Renal cortex interstitium (tissue), 11 donors: ENCODE data around the gene PLEKHO2. TPM values are rescaled to one million over a fixed set of nuclear protein-coding genes. Genes with fewer than 3 reads are reported as not detected.

Experiments used
- DNase-seq, 11 donors: peaks; one replicate each; pipeline ENCODE4 v3.0.0-alpha.2; 2013; ENCODE audit warnings: low read depth in 9 of 11, low spot score in 4 of 11; ENCODE audit errors: extremely low read depth in 1 of 11
- polyA plus RNA-seq, 3 donors: library from polyadenylated mRNA; unstranded; fragments of 120-200 nt; gene quantifications; one replicate each; pipeline ENCODE4 v1.2.1, GENCODE V29; 2013; ENCODE audit not compliant: insufficient read length in 3 of 3

The PLEKHO2 gene
- polyA plus RNA-seq, 3 donors = 15.4 to 19.6 (median 18.9) TPM

DNA sequence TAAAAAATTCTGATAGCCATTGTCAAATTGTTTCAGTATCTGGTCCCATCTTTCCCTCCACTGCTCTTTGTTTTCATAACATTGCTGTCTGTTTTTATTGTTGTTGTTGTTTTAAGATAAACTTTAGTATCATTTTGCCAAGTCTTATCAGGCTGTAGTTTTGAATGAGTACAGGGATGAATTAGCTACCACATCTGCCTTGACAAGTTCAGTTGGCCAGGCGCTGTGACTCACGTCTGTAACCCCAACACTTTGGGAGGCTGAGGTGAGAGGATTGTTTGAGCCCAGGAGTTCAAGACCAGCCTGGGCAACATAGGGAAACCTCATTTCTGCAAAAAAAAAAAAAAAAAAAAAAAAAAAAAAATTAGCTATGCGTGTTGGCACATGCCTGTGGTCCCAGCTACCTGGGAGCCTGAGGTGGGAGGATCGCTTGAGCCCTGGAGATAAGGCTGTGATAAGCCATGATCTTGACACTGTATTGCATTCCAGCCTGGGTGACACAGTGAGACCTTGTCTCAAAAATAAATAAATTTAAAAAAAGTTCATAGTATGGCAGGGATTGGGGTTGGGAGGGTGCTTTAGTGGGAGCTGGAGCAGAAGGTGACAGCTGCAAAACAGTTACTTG is 61.7 kb downstream of the PLEKHO2 start:
- no peak for DNase-seq

- no peak for DNase-seq
These were observed 62.5 kb downstream of the PLEKHO2 start for GRCh38 chr15:64904189-64904588.

DNA sequence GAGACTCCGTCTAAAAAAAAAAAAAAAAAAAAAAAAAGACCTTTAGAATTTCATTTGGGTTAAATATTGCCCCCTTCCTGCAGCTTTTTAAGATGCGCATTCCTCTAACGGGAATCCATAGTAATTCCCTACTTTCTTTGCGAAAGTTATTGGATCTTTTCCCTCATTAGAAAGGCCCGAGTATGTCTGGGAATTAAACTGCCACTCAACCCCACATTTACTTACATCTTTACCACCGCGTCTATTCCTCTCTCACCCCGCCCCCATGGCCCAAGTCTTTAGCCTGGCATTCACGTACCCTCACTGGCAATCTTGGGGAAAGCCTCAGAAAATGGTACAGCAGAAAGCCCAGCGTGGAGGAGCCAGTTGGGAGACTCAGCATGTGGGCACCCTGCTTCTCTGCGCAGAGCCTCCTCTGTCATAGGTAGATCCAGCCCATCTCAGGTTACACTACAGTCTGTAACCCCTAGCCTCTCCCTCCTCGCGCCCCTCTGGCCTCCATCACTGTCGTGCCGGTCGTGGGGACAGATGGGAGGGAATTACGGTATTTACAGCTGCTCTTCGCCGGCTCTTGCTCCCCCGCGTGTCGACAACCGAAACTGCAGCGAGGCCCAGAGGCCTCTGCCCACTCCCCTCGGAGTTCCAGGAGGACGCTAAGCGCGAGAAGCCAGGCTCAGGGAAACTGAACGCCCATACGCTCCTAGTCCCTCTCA is 63.6 kb downstream of the PLEKHO2 start:
- DNase-seq = peak in 6 of 11 donors; percentile 42 to 67 (median 52)

DNA sequence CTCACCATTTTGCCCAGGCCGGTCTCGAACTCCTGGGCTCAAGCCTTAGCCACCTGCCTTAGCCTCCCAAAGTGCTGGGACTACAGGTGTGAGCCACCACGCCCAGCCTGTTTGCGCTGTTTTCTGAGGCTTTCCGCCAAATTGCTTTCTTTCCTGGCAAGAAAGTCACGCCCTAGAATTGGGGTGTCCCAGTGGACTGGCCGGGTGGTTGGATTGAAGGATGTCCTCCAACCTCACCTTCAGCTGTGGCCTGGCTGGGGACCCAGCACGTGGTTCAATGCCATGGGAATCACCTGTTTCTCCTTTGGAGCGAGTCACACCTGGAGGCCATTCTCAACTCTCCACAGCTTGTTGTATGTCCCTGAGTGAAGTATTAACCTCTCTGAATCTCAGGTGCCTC is 64.2 kb downstream of the PLEKHO2 start:
- DNase-seq = no peak

DNA sequence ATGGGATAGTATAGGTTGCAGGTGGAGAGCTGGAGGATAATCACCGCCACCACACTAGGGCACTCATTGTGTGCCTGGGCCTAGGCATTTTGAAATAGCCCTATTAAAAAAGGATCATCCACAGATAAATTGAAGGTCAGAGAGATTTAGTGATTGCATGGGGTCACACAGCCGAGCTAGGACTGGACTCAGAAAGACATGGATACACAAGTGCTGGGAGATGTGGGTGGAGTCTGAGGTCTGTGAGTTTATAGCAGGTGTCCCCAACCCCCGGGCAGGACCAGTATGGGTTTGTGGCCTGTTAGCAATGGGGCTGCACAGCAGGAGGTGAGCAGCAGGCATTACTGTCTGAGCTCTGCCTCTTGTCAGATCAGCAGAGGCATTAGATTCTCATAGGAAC is 64.7 kb downstream of the PLEKHO2 start:
- no peak for DNase-seq

GRCh38 chr15:64907991-64908390 is 66.3 kb downstream of the PLEKHO2 start:
- no peak for DNase-seq

- no peak for DNase-seq
These were observed 67.8 kb downstream of the PLEKHO2 start for GRCh38 chr15:64909546-64909945.

- DNase-seq = peak in 4 of 11 donors; percentile 41 to 66 (median 54)
These were observed 69.8 kb downstream of the PLEKHO2 start, which contains the start of gene ANKDD1A for GRCh38 chr15:64911311-64912186. ANKDD1A (plus strand) TSS chr15:64911902; CDS start chr15:64911931, 29 bp downstream.

GRCh38 chr15:64912379-64913325 is 70.9 kb downstream of the PLEKHO2 start:
- no peak for DNase-seq

DNA sequence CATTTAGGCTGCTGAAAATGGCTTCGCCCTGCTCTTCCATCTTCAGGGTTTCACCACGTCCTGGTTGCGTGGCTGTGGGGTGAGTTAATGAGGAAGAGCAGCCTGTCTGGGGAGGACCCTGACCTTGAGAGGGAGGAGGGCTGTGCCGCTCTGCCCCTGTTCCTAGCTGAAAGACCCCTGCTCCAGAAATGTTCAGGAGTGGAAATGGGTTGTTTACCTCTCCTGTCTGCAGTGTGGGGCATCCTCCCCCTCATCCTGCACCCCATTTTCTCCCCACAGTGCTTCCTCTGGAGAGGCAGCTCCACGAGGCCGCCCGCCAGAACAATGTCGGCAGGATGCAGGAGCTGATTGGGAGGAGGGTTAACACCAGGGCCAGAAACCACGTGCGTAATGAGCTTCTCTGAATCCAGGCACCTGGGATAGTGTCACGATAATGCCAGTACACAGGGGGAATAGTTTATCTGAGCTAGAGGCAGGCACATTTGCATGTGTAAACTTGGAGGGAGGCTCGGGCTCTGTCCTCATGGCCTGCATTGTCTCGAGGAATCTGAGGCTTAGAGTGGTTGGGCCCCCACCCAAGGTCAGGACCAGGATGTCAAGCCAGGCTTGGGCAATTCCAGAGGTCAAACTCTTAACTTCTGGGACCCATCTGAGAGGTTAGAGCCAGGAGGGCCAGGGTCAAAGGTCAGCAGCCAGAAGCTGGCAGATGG is 74.0 kb downstream of the PLEKHO2 start:
- DNase-seq = no peak

DNA sequence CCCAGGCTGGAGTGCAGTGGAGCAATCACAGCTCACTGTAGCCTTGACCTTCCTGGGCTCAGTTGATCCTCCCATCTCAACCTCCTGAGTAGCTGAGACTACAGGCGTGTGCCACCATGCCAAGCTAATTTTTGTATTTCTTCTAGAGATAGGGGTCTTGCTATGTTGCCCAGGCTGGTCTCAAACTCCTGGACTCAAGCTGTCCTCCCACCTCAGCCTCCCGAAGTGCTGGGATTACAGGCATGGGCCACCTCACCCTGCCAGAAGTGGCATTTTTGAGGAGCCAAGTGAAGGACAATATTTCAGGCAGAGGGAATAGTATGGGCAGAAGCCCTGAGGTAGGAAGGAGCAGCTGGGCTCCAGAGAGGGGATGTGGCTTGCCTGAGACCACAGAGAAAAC is 74.7 kb downstream of the PLEKHO2 start:
- DNase-seq = no peak

- no peak for DNase-seq
These were observed 75.5 kb downstream of the PLEKHO2 start for GRCh38 chr15:64917211-64917610.

Other genes with a start within 250 kb of the PLEKHO2 start
- 10 to 100 TPM; 10.7 to 14.1 (median 13.5) TPM for gene RBPMS2, start 66.3 kb upstream of the PLEKHO2 start, polyA plus RNA-seq
- 10 to 100 TPM; 11.6 to 17.4 (median 12.7) TPM for gene PIF1, start 16.3 kb upstream of the PLEKHO2 start, polyA plus RNA-seq
- 1 to 10 TPM; 5.3 to 8.5 (median 6.0) TPM for gene ANKDD1A, start 70.0 kb downstream of the PLEKHO2 start, polyA plus RNA-seq
- 100 to 1,000 TPM in 2 of 3 donors, 10 to 100 TPM in 1; 97.8 to 121 (median 113) TPM for gene SPG21, start 148.0 kb downstream of the PLEKHO2 start, polyA plus RNA-seq
- 10 to 100 TPM; 14.3 to 19.4 (median 15.7) TPM for gene MTFMT, start 187.7 kb downstream of the PLEKHO2 start, polyA plus RNA-seq
- gene SLC51B, start 203.5 kb downstream of the PLEKHO2 start, polyA plus RNA-seq = 10 to 100 TPM; 10.5 to 12.8 (median 10.9) TPM
- gene RASL12, start 226.1 kb downstream of the PLEKHO2 start, polyA plus RNA-seq = 1 to 10 TPM; 5.7 to 8.4 (median 5.7) TPM
- gene KBTBD13, start 234.8 kb downstream of the PLEKHO2 start, polyA plus RNA-seq = under 1 TPM; 0.03 to 0.12 (median 0.05) TPM